Measurements from ENCODE around the gene ADCY6. TPM values are rescaled to one million over a fixed set of nuclear protein-coding genes. Genes with fewer than 3 reads are reported as not detected.
A peak's percentile ranks its signal among the peaks of the same experiment; 100 is the strongest.

Gene ADCY6
- total RNA-seq, 1 experiment from 2014 or later: 31.1 TPM

- H3K18ac ChIP-seq (ENCODE audit: insufficient read length, low read depth, low read length): no peak overlapping the region
- H3K14ac ChIP-seq (ENCODE audit: insufficient read depth, low read length): no peak overlapping the region
- no peaks in the 10 kb centered on the region for H3K79me2 ChIP-seq (ENCODE audit: insufficient read depth, low read length)
- no peak overlapping the region for H4K5ac ChIP-seq (ENCODE audit: insufficient read length, low read depth, low read length)
- H3K23me2 ChIP-seq (ENCODE audit: insufficient read length, low read depth, low read length, poor library complexity, severe bottlenecking): no peaks in the 10 kb centered on the region
- peaks cover 1% of the 10 kb centered on the region; the same call in 1 of the 2 replicates for H3K27me3 Mint-ChIP-seq (ENCODE audit: low read depth)
- WGBS (ENCODE audit: extremely low coverage, insufficient read length, low lambda C conversion rate): no CpG with 5 or more reads among the region's 15 CpGs
- H4K91ac ChIP-seq (ENCODE audit: insufficient read length, low read depth, low read length): no peak overlapping the region
- no peak overlapping the region for H3K9ac ChIP-seq (ENCODE audit: extremely low read depth, insufficient read length, low read length)
- H4K8ac ChIP-seq (replicated peaks; ENCODE audit: insufficient read length, low read depth, low read length): no peak overlapping the region
- H3K9me3 Mint-ChIP-seq: no peaks in the 10 kb centered on the region
- no peak overlapping the region for H2AFZ ChIP-seq (ENCODE audit: low read length)
- no peak overlapping the region for H2BK15ac ChIP-seq (ENCODE audit: low read depth, low read length)
- no peak overlapping the region for H2AK5ac ChIP-seq (ENCODE audit: insufficient read length, low read length)
- H3K79me1 ChIP-seq (ENCODE audit: insufficient read depth, low read depth, low read length, poor library complexity, severe bottlenecking): no peaks in the 10 kb centered on the region
- H3K56ac ChIP-seq (ENCODE audit: insufficient read length, low read depth, low read length): no peak overlapping the region
- no peaks in the 10 kb centered on the region for H3K9me3 ChIP-seq (ENCODE audit: control insufficient read depth, low read depth, low read length)
- no peak overlapping the region for H3K27ac ChIP-seq (ENCODE audit: insufficient read length, low read depth, low read length)
- peak overlapping the region in 2 of 3 experiments; percentile 17 to 55; a peak in 4 of 7 replicates for H3K27ac Mint-ChIP-seq
- DNase-seq: no peak
- H3K4me1 ChIP-seq (ENCODE audit: insufficient read depth, low read length): no peaks in the 10 kb centered on the region
- no peak overlapping the region for H2BK5ac ChIP-seq (ENCODE audit: insufficient read length, low read length)
- peak overlapping the region in 1 of 2 experiments; percentile 21; a peak in 1 of 5 replicates for H3K4me3 Mint-ChIP-seq
- H4K20me1 ChIP-seq (ENCODE audit: control insufficient read depth, insufficient read depth, insufficient read length): no peaks in the 10 kb centered on the region
- H3K4ac ChIP-seq (ENCODE audit: low read depth, low read length): no peak overlapping the region
- H3K4me1 Mint-ChIP-seq: peaks cover 13 to 22% of the 10 kb centered on the region in 2 experiments
- no peak overlapping the region for H2BK120ac ChIP-seq (ENCODE audit: low read depth, low read length, poor library complexity, severe bottlenecking)
- no peak overlapping the region for H3T11ph ChIP-seq (ENCODE audit: low read length)
- no peak overlapping the region for H3K4me2 ChIP-seq (ENCODE audit: insufficient read depth, insufficient read length, low read length)
- H2BK20ac ChIP-seq (ENCODE audit: low read depth, low read length, poor library complexity, severe bottlenecking): no peak overlapping the region
- H3K36me3 Mint-ChIP-seq (ENCODE audit: insufficient read depth in 1 of 3, low read depth in 3 of 3): peaks cover 20 to 77% (median 54%) of the 10 kb centered on the region in 3 experiments; a peak in 6 of 7 replicates
- H3K27me3 ChIP-seq (ENCODE audit: insufficient read depth, low read length): no peaks in the 10 kb centered on the region; the same call in 1 of the 2 replicates
- H2BK12ac ChIP-seq (ENCODE audit: insufficient read length, low read depth, low read length): no peak overlapping the region
- H3K23ac ChIP-seq (ENCODE audit: insufficient read length, low read depth, low read length): no peak overlapping the region
- no peak for TF ChIP-seq CTCF (conservative IDR thresholded peaks at IDR 0.05)
These were observed 37.4 kb upstream of the ADCY6 start for GRCh38 chr12:48826209-48826855.
